ENCODE results near the gene NME9. TPM values are rescaled to one million over a fixed set of nuclear protein-coding genes. Genes with fewer than 3 reads are reported as not detected.

The NME9 gene
- total and polyA plus RNA-seq, 2 donors from 2014 or later: 0.73 to 3.5 TPM

- intact Hi-C loops (cut with DNase I): no loop called here
- TF ChIP-seq, protein P1, sequence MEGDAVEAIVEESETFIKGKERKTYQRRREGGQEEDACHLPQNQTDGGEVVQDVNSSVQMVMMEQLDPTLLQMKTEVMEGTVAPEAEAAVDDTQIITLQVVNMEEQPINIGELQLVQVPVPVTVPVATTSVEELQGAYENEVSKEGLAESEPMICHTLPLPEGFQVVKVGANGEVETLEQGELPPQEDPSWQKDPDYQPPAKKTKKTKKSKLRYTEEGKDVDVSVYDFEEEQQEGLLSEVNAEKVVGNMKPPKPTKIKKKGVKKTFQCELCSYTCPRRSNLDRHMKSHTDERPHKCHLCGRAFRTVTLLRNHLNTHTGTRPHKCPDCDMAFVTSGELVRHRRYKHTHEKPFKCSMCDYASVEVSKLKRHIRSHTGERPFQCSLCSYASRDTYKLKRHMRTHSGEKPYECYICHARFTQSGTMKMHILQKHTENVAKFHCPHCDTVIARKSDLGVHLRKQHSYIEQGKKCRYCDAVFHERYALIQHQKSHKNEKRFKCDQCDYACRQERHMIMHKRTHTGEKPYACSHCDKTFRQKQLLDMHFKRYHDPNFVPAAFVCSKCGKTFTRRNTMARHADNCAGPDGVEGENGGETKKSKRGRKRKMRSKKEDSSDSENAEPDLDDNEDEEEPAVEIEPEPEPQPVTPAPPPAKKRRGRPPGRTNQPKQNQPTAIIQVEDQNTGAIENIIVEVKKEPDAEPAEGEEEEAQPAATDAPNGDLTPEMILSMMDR (IDR thresholded peaks at IDR 0.05; ENCODE audit: borderline replicate concordance, extremely low read depth, insufficient read depth): no peak
- no peak for FAIRE-seq
Observed at GRCh38 chr3:138257986-138258385, 71.7 kb downstream of the NME9 start.

DNA sequence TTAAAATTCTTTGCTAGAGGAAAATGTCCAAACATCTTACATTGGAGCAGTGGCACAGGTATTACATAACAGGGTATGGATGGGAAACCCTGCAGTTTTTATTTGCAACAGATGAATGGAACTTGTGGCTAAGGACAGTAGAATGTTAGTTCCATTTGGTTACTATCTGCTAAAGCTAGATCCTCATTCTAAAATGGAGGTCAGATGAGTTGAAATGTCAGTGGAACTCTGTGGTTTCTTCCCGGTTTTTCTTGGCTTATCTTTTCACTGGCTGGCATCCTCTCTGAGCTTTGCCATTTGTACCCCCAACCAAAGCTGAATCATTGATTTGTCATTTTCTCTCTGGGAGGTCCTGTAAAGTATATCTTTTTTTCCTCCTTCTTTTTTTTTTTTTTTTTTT, 73.6 kb downstream of the NME9 start:
- peaks cover 0 to 2% (median 0%) of the 10 kb centered on the region in 3 donors for H3K36me3 ChIP-seq (ENCODE audit: control insufficient read depth in 2 of 3, insufficient read depth in 3 of 3, low read length in 3 of 3)

More at GRCh38 chr3:138257986-138258385, 71.7 kb downstream of the NME9 start:
- Histone ChIP-seq H3K9me3 (ENCODE audit: control insufficient read depth in 2 of 3, insufficient read depth in 1 of 3, low read length in 3 of 3) (no peaks in the 10 kb centered on the region), H3K4me3 (ENCODE audit: low read length in 3 of 3) (no peak overlapping the region), H3K27ac (ENCODE audit: low read depth in 2 of 2, low read length in 2 of 2) (no peak overlapping the region), H3K4me1 (ENCODE audit: control insufficient read depth in 2 of 3, insufficient read depth in 2 of 3, low read depth in 1 of 3, low read length in 3 of 3) (no peaks in the 10 kb centered on the region), H3K36me3 (ENCODE audit: control insufficient read depth in 2 of 3, insufficient read depth in 3 of 3, low read length in 3 of 3) (peaks cover 0 to 2% (median 0%) of the 10 kb centered on the region in 3 donors), H3K27me3 (ENCODE audit: control insufficient read depth, insufficient read depth, low read length) (no peaks in the 10 kb centered on the region), H3K9ac (ENCODE audit: low read length in 3 of 3) (no peak overlapping the region)
- DNase-seq: no peak

DNA sequence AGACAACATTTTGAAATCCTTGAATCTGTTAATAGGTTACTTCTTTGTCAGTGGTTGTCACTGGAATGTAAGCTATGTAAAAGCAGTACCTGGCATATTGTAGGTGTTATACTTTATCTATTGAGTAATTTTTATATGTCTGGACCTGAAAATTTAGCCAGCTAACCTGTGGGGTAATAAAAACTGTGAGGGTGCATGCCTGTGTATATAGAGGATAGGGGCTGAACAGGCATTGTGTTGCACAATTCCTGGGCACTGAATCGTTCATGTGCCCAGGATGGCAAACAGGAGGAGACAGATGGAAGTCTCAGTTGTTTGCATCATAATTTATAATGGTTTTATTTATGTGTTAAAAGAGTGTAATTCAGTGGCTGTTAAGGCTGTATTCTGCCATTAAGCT, 75.4 kb downstream of the NME9 start:
- Histone ChIP-seq H3K27ac (ENCODE audit: low read depth in 2 of 2, low read length in 2 of 2) (no peak overlapping the region), H3K27me3 (ENCODE audit: control insufficient read depth, insufficient read depth, low read length) (no peaks in the 10 kb centered on the region), H3K4me1 (ENCODE audit: control insufficient read depth in 2 of 3, insufficient read depth in 2 of 3, low read depth in 1 of 3, low read length in 3 of 3) (no peaks in the 10 kb centered on the region), H3K4me3 (ENCODE audit: low read length in 3 of 3) (no peak overlapping the region), H3K9ac (ENCODE audit: low read length in 3 of 3) (no peak overlapping the region), H3K36me3 (ENCODE audit: control insufficient read depth in 2 of 3, insufficient read depth in 3 of 3, low read length in 3 of 3) (no peaks in the 10 kb centered on the region), H3K9me3 (ENCODE audit: control insufficient read depth in 2 of 3, insufficient read depth in 1 of 3, low read length in 3 of 3) (no peaks in the 10 kb centered on the region)
- intact Hi-C loops (cut with DNase I): no loop called here
- DNase-seq: no peak
- FAIRE-seq: no peak
- TF ChIP-seq, protein P1 (IDR thresholded peaks at IDR 0.05; ENCODE audit: borderline replicate concordance, extremely low read depth, insufficient read depth): no peak

More for the DNA sequence above, 73.6 kb downstream of the NME9 start:
- no peaks in the 10 kb centered on the region for H3K9me3 ChIP-seq (ENCODE audit: control insufficient read depth in 2 of 3, insufficient read depth in 1 of 3, low read length in 3 of 3)
- H3K27me3 ChIP-seq (ENCODE audit: control insufficient read depth, insufficient read depth, low read length): no peaks in the 10 kb centered on the region
- intact Hi-C loops (cut with DNase I): no loop called here
- H3K9ac ChIP-seq (ENCODE audit: low read length in 3 of 3): no peak overlapping the region
- H3K4me1 ChIP-seq (ENCODE audit: control insufficient read depth in 2 of 3, insufficient read depth in 2 of 3, low read depth in 1 of 3, low read length in 3 of 3): no peaks in the 10 kb centered on the region
- TF ChIP-seq, protein P1 (IDR thresholded peaks at IDR 0.05; ENCODE audit: borderline replicate concordance, extremely low read depth, insufficient read depth): no peak
- no peak overlapping the region for H3K27ac ChIP-seq (ENCODE audit: low read depth in 2 of 2, low read length in 2 of 2)
- FAIRE-seq (no peak), DNase-seq (no peak)
- no peak overlapping the region for H3K4me3 ChIP-seq (ENCODE audit: low read length in 3 of 3)

DNA sequence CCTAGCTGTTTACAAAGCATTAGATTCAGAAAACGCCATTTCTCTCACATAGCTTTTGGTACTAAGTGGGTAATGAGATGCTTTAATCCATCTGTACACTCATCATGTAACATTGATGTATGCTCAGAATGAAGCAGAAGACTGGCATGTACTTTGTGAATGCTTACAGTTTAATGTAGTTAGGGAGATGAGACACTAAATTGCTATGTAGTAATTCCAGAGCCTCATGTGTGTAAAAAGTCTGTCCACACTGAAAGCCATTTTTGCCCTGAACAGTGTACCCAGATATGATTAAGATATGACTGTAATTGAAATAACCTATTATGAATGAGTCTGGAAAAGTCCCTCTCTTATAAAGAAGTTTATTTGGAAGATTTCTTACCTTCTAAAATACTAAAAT, 76.0 kb downstream of the NME9 start:
- intact Hi-C loops (cut with DNase I): no loop called here
- no peaks in the 10 kb centered on the region for H3K36me3 ChIP-seq (ENCODE audit: control insufficient read depth in 2 of 3, insufficient read depth in 3 of 3, low read length in 3 of 3)
- no peak overlapping the region for H3K9ac ChIP-seq (ENCODE audit: low read length in 3 of 3)
- H3K4me1 ChIP-seq (ENCODE audit: control insufficient read depth in 2 of 3, insufficient read depth in 2 of 3, low read depth in 1 of 3, low read length in 3 of 3): no peaks in the 10 kb centered on the region
- H3K27ac ChIP-seq (ENCODE audit: low read depth in 2 of 2, low read length in 2 of 2): no peak overlapping the region
- no peak for FAIRE-seq
- no peaks in the 10 kb centered on the region for H3K9me3 ChIP-seq (ENCODE audit: control insufficient read depth in 2 of 3, insufficient read depth in 1 of 3, low read length in 3 of 3)
- H3K4me3 ChIP-seq (ENCODE audit: low read length in 3 of 3): no peak overlapping the region
- TF ChIP-seq, protein P1 (IDR thresholded peaks at IDR 0.05; ENCODE audit: borderline replicate concordance, extremely low read depth, insufficient read depth): no peak
- H3K27me3 ChIP-seq (ENCODE audit: control insufficient read depth, insufficient read depth, low read length): no peaks in the 10 kb centered on the region
- no peak for DNase-seq

All from kidney (tissue), 14 donors.